PC-9 (cell line): Measurements from ENCODE around the gene TIAM2.

Source experiments
- CTCF ChIP-seq: fragments of 200-600 bp; sonication (generic); conservative IDR thresholded peaks from 2 replicates; pipeline ENCODE4 v1.6.1; 2017; ENCODE audit warnings: mixed run types, antibody characterized with exemption, mild to moderate bottlenecking, moderate library complexity
- EZH2 ChIP-seq: fragments of 200-600 bp; sonication (generic); IDR thresholded peaks from 2 replicates; pipeline ENCODE4 v1.8.0; 2017; ENCODE audit warnings: antibody characterized with exemption, low read depth

- TF ChIP-seq CTCF (no peak), EZH2 (no peak)
These were observed 15.8 kb downstream of the TIAM2 start for GRCh38 chr6:155010940-155011339.
